ENCODE results near the gene SCD5.

Gene SCD5

GRCh38 chr4:82624819-82625218 is 173.8 kb downstream of the SCD5 start:
- DNase-seq, result no peak

DNA sequence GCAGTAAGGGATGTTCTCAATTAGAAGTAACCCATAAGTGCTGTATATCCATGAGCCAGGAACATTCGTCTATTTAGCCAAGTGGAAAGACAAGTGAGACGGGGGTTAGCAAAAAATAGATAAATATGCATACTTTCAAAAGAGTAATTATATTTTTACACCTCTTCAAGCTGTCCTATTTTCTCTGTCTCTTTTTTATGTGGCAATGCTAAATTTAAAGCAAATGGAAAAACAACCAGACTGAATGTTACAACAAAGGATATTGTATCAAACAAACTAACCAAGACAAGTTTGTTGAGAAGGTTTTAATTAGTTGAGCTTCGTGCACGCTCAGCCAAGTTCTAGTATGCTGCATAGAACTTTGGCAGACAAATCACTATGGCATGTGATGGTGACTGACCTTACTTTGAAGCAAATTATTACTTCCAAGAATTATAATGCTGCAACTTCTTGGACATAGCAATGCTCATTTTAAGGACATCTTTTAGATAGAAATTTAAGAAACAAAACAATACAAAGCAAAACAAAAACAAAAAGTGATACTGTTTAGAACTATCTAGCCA is 175.4 kb downstream of the SCD5 start:
- DNase-seq, result no peak

DNA sequence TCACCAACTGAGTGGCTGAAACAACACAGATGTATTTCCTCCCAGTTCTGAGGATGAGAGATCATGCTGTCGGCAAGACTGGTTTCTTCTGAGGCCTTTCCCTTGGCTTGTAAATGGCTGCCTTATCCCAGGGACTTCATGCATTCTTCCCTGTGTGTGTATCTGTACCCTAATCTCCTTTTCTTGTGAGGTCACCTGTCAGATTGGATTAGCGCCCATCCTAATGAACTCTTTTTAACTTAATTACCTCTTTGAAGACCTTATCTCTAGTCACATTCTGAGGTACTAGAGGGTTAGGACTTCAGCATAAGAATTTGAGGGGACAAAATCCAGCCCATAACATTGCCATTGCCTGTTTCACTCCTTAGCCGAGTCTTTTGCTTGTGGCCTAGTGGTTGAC is 177.3 kb downstream of the SCD5 start:
- DNase-seq, result no peak

- DNase-seq, result no peak
These were observed 178.4 kb downstream of the SCD5 start for GRCh38 chr4:82620126-82620735.

DNA sequence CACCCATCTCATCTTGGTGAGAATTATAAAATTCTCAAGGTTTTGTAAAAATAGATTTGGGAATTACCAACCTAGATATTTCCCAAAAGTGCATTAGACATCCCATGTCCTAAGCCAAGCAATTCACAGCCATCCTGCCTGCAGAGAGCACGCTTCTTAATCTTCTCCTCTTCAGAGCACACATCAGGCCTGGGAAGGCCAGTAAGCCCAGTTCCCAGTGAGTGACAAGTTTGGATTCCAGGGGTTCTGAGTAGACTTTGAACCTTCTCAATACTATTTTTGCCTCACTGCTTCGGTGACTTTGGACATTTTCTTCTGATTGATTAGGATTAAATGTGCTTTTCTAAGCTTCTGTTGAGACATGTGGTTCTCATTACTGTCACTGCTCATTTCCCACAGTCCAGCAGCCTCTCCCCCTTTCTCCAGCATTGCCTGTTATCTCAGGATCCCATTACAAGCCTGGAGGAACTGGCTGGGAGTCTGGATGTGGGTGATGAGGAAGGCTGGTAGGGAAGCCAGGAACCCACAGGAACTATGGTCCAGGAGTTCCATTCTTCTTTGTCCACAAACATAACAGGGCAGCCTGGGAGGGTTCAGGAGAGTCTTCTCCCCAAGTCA is 180.4 kb downstream of the SCD5 start:
- no peak for DNase-seq

DNA sequence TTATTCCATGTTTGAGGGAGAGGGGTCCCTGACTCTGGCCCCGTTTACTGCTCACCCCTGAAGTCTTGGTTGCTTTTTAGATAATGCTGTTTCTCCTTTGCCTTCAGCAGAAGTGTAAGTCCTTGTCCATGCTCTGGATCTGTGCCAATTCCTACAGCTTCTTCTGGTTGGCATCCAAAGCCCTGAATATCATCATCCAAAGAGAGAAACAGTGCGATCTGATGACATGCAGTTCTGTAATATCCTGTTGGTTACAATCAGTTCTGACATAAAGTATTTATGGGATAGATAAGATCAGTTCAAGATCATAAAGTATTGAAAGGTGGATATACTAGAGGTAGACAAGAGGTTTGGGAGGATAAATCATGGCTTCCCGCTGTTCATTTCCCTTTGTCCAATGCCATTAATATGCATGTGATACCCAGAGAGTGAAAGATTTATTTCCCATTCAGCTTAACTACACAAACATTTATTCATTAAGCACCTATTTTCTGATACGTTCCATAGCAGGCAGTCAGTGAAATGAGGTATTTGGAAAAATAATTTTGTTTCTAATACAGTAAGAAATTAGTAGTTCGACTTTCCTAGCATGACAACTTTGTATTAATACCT is 183.7 kb downstream of the SCD5 start:
- DNase-seq, result no peak

DNA sequence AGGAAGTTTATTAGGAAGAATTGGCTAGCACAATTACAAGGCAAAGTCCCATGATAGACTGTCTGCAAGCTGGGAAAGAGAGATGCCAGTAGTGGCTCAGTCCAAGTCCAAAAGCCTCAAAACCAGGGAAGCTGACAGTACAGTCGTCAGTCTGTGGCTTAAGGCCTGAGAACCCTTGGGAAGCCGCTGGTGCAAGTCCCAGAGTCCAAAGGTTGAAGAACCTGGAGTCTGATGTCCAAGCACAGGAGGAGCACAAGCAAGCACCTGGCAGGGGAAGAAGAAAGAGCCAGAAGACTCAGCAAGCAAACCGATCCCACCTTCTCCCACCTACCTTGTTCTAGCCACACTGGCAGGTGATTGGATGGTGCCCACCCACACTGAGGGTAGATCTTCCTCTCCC is 185.5 kb downstream of the SCD5 start:
- no peak for DNase-seq

DNA sequence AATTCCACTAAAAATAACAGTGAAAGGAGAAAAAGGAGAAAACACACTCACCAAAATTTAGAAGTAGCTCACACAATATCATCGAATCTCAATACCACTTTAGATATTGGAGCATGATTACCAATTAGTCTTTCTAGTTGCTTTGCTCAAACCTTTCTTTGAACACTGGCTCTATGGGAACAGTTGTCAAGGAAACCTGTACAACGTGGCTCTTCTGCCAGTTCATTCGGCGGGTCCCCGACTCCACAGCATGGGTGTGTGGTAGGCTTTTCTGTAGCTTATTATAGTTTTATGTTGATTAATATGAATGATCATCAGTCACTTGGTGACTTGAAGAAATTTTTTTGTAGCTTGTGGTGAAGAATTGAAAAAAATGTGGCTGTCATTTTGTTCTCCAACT is 186.6 kb downstream of the SCD5 start:
- no peak for DNase-seq

GRCh38 chr4:82611527-82611926 is 187.1 kb downstream of the SCD5 start:
- no peak for DNase-seq

- DNase-seq, result no peak
These were observed 188.6 kb downstream of the SCD5 start for GRCh38 chr4:82610041-82610440.

DNA sequence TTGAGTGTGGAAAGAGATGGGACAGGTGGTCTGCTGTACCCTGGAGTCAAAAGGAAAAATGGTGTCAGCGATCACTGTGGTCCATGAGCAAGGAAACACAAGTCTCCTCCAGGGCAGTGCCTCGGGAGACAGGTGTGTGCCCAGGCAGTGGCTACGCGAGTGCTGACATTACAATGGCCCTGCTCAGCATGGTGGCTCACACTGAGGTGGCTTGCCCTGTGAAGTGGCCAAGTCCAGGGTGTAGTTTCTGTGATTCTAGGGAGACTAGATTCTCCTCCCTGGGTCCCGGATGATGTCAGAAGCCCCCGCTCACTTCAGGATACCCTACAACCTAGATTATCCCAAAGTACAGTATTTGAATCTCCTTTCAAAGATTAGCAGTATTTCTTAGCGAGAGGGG is 192.0 kb downstream of the SCD5 start:
- no peak for DNase-seq

GRCh38 chr4:82604522-82604921 is 194.1 kb downstream of the SCD5 start:
- no peak for DNase-seq

DNA sequence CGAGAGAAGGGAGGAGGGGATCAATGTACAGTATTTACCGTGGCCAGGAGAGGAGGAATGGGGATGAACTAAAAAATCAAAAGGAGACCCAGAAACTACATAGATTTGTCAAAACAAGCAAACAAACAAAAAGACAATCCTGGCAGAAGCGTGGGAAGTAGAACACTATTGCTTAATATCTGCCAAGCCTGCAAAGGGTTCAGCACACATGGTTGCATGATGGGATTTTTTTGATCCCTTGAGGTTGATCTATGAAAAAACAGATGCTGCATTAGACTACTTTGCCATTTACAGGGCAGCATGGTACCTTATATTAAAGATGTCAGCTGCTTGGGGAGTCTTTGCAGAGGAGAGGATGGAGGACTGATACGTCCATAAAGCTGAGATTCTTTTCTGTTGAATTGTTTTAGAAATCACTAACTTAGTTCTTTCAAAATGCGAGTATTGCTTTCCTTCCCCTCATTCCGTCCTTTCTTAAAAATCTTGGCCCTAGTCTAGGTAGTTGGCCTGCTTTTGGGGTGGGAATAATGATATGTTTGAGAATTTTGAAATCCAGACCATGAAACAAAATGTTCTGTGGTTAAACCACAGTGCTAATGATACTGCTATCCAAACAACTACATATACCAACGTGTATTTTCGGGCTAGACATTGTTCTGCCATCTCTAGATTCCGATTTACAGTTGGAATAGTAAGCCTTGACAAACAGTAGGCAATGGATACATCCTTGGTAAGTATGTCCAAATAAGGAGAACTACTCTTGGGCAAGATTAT is 197.2 kb downstream of the SCD5 start:
- DNase-seq, result no peak

GRCh38 chr4:82599336-82599735 is 199.3 kb downstream of the SCD5 start:
- DNase-seq, result peak in 1 of 2 experiments; percentile 35

GRCh38 chr4:82594456-82594855 is 204.1 kb downstream of the SCD5 start:
- no peak for DNase-seq

DNA sequence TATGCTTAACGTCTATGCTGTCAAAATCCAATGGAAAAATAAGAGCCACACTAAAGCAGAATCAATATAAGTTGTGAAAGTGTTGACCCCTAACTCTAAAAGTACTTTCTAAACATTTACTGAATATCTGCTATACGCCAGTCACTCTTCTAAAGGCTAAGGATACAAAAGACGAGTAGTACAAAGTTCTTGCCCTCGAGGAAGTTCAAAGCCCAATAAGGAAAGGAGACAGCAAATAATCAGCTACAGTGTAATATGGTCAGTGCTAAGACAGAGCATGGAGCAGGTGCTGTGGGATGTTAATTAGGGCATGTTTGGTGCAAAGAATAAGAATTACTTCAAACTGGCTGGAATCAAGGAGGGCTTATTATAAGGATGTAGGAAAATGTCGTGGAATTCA is 205.2 kb downstream of the SCD5 start:
- no peak for DNase-seq

GRCh38 chr4:82592639-82593038 is 206.0 kb downstream of the SCD5 start:
- DNase-seq, result no peak

GRCh38 chr4:82591592-82591991 is 207.0 kb downstream of the SCD5 start:
- DNase-seq, result no peak

DNA sequence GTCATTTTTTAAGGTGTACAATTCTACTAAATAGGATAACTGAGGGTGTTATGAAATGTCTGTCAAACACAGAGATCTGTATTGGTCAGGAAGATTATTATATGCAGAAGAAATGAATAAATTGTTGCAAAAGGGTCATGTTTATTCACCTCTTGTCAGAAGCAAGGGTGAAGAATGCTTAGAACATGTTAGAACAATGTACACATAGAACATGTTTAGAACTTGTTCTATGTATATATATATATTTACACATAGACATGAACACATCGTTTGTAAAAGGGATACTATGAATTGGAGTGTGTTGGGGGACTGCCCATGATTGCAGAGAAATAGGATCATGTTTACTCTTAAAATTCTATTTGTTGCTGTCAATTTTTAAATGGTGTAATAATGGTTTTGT is 208.8 kb downstream of the SCD5 start:
- DNase-seq, result peak in 1 of 2 experiments; percentile 70

- no peak for DNase-seq
These were observed 209.8 kb downstream of the SCD5 start for GRCh38 chr4:82588771-82589270.

- no peak for DNase-seq
These were observed 210.6 kb downstream of the SCD5 start for GRCh38 chr4:82587826-82588540.

DNA sequence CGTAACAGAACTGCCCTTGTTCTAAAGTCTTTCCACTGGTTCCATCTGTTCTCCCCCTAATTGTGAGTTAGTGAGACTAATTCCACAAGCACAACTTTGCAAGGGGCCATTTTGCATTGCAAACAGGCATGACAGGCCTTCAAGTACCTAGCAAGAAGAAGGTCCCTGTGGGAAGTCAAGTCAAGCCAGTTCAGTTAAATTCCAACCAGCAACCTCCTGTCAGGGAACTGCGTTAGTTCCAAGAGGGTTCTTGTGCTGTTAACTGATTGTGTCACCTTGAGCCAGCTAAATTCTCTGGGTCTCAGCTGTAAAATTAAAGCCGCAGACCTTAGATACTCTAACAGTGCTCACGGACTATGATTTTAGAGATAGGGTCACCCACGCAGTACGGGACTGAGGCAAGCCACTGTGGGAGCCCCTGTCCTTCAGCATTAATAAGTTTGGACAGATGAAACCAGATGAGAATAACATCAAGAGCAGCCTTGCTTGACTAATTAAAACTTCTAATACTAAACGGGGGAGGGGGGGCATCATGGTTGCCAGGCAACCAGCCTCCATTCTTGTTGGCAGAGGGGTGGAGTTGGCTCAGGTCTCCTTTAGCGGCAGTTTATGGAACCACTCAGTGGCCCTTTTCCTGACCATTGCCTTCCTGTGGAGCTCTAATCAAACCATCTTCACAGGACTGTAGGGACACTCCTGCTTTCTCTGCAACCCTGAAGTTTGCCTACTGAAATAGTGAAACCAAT is 212.7 kb downstream of the SCD5 start:
- no peak for DNase-seq
